Right atrium auricular region (tissue), 2 donors: Measurements from ENCODE around the gene TMEM151A. TPM values are rescaled to one million over a fixed set of nuclear protein-coding genes. Genes with fewer than 3 reads are reported as not detected.

Experiments
- DNase-seq: peaks from one replicate; pipeline ENCODE4 v3.0.0-alpha.2; 2019; ENCODE audit warnings: low spot score
- H3K27ac ChIP-seq, 2 donors: fragments of 200-600 bp; sonication (generic); 1 replicate in 1 of 2; 2 replicates in 1 of 2; pipeline ENCODE4 v1.5.1; 2016 to 2019
- H3K27me3 ChIP-seq, 2 donors: fragments of 200-600 bp; sonication (generic); one replicate each; pipeline versions ENCODE4 v1.5.1 to v1.6.0; 2017 to 2019
- H3K36me3 ChIP-seq: fragments of 200-600 bp; sonication (generic); one replicate; pipeline ENCODE4 v1.5.1; 2016
- H3K4me1 ChIP-seq, 2 donors: fragments of 200-600 bp; sonication (generic); one replicate each; pipeline versions ENCODE4 v1.5.1 to v1.6.0; 2017 to 2019
- H3K4me3 ChIP-seq, 2 donors: fragments of 200-600 bp; sonication (generic); 1 replicate in 1 of 2; 2 replicates in 1 of 2; pipeline ENCODE4 v1.5.1; 2017 to 2019; ENCODE audit warnings: mild to moderate bottlenecking in 1 of 2, moderate library complexity in 1 of 2
- H3K9me3 ChIP-seq, 2 donors: fragments of 200-600 bp; sonication (generic); one replicate each; pipeline ENCODE4 v1.5.1; 2019
- CTCF ChIP-seq, 2 donors: fragments of 200-600 bp; sonication (generic); IDR thresholded peaks; one replicate each; pipeline ENCODE4 v1.5.1; 2019; ENCODE audit warnings: antibody characterized with exemption in 2 of 2
- total RNA-seq, 2 donors: library from RNA; depleted of rRNA; stranded (reverse); fragments of >200 nt; gene quantifications; one replicate each; pipeline ENCODE4 v1.1.0, GENCODE V29; 2016

Gene TMEM151A
- total RNA-seq, 2 donors from 2014 or later, result 1.4 to 5.5 TPM

DNA sequence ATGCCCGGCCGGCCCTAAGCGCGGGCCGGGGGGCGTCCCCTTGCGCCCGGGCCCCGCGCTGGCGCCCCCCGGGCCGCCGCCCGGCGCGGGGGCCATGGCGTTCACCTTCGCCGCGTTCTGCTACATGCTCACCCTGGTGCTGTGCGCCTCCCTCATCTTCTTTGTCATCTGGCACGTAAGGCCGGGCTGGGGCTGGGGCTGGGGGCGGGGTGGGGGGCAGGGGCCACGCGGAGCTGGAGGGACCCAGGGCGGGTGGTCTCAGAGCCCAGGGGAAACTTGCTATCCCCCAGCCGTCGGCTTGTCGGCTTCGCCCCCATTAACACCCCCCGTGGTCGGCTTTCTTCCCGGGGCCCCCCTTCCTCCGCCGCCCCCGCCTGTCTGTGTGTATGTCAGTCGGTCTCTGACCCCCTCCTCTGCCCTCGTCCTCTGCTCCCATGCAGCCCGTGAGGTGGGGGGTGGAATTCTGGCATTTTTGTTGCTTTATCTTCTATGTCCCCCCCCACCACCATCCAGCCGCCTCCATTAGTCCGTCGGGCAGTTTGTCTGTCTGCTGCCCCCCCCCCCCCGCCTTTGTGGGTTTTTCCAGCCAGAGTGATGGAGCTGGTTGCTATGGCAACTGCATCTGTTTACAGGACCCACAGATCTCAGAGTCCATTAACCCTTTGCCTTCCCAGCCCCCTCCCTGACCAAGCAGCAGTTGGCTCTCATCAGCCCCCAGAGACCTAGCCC, 13.2 kb upstream of the TMEM151A start:
- peaks cover 30% of the 10 kb centered on the region for H3K36me3 ChIP-seq
- H3K4me1 ChIP-seq, result peaks cover 0 to 29% of the 10 kb centered on the region in 2 donors
- no peaks in the 10 kb centered on the region for H3K9me3 ChIP-seq
- peak overlapping the region in 1 of 2 donors; percentile 52 for H3K4me3 ChIP-seq
- no peak for TF ChIP-seq CTCF (IDR thresholded peaks at IDR 0.05)
- H3K27ac ChIP-seq, result no peak overlapping the region
- DNase-seq, result no peak
- H3K27me3 ChIP-seq, result no peaks in the 10 kb centered on the region

- Histone ChIP-seq H3K4me3 (no peak overlapping the region), H3K27ac (no peak overlapping the region), H3K9me3 (no peaks in the 10 kb centered on the region), H3K36me3 (peaks cover 23% of the 10 kb centered on the region), H3K4me1 (peaks cover 0 to 29% of the 10 kb centered on the region in 2 donors), H3K27me3 (no peaks in the 10 kb centered on the region)
- no peak for DNase-seq
- TF ChIP-seq CTCF (IDR thresholded peaks at IDR 0.05), result no peak
Observed at GRCh38 chr11:66279092-66279734, 12.5 kb upstream of the TMEM151A start.

GRCh38 chr11:66280428-66280827, 11.3 kb upstream of the TMEM151A start:
- H3K36me3 ChIP-seq, result peaks cover 19% of the 10 kb centered on the region
- no peaks in the 10 kb centered on the region for H3K9me3 ChIP-seq
- TF ChIP-seq CTCF (IDR thresholded peaks at IDR 0.05), result no peak
- H3K4me3 ChIP-seq, result no peak overlapping the region
- no peaks in the 10 kb centered on the region for H3K27me3 ChIP-seq
- H3K27ac ChIP-seq, result no peak overlapping the region
- peaks cover 0 to 33% of the 10 kb centered on the region in 2 donors for H3K4me1 ChIP-seq
- no peak for DNase-seq

- no peak for TF ChIP-seq CTCF (IDR thresholded peaks at IDR 0.05)
- H3K27ac ChIP-seq, result no peak overlapping the region
Observed at GRCh38 chr11:66281001-66281400, 10.7 kb upstream of the TMEM151A start.

DNA sequence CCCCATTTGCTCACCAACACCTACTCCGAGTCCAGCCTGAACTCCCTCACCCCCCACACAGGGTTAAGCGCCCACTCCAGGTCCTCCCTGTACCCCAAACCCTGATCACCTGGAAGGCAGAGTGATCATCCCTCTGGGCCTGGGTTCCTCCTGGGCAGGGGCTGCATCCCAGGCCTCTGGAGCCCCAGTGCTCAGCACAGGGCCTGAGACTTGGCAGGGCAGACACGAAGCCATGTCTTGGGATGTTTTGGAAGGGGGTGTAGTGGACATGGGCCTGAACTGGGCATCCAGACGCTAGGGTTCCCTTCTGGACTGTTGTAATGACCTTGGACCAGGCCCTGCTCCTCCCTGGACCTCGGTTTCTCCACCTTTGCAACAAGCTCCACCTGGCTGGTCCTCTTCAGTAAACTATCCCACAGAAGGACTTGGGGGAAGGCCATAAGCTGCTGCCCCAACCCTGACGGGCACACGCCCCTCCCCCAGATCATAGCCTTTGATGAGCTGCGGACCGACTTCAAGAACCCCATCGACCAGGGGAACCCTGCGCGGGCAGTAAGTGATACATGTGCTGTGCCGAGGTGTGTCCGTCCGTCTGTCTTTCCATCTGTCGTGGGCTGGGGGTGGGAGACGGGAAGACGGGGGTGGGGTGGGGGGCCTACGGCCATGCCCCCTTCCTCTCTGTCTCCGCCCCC, 9.8 kb upstream of the TMEM151A start:
- peaks cover 0 to 43% of the 10 kb centered on the region in 2 donors for H3K4me1 ChIP-seq
- DNase-seq, result no peak
- H3K27ac ChIP-seq, result no peak overlapping the region
- no peak for TF ChIP-seq CTCF (IDR thresholded peaks at IDR 0.05)
- no peaks in the 10 kb centered on the region for H3K9me3 ChIP-seq
- no peak overlapping the region for H3K4me3 ChIP-seq
- H3K36me3 ChIP-seq, result peaks cover 8% of the 10 kb centered on the region
- no peaks in the 10 kb centered on the region for H3K27me3 ChIP-seq

More at GRCh38 chr11:66281001-66281400, 10.7 kb upstream of the TMEM151A start:
- peaks cover 13% of the 10 kb centered on the region for H3K36me3 ChIP-seq
- peaks cover 0 to 38% of the 10 kb centered on the region in 2 donors for H3K4me1 ChIP-seq
- H3K4me3 ChIP-seq, result no peak overlapping the region
- DNase-seq, result no peak
- H3K27me3 ChIP-seq, result no peaks in the 10 kb centered on the region
- no peaks in the 10 kb centered on the region for H3K9me3 ChIP-seq
